CD14-positive monocyte (primary cell): ENCODE data around the gene PLOD2. TPM values are rescaled to one million over a fixed set of nuclear protein-coding genes. Genes with fewer than 3 reads are reported as not detected.

Experiments used
- DNase-seq, 3 donors: peaks; one replicate each; pipeline ENCODE4 v3.0.0-alpha.2; 2011 to 2022
- H2AFZ ChIP-seq: 2 replicates; pipeline ENCODE4 v1.6.0; 2012; ENCODE audit warnings: mild to moderate bottlenecking, low read depth, low read length, inconsistent platforms; ENCODE audit not compliant: insufficient read depth, poor library complexity, severe bottlenecking
- H3K27ac ChIP-seq, 2 donors: 1 replicate in 1 of 2; 2 replicates in 1 of 2; pipeline ENCODE4 v1.5.1; 2012 to 2013; ENCODE audit warnings: low read length in 2 of 2, control low read depth in 1 of 2, inconsistent platforms in 1 of 2, low read depth in 1 of 2, mild to moderate bottlenecking in 1 of 2
- H3K27me3 ChIP-seq, 2 donors: one replicate each; pipeline versions ENCODE4 v1.6.0 to v1.6.1; 2011 to 2013; ENCODE audit warnings: low read length in 2 of 2; ENCODE audit not compliant: control insufficient read depth in 2 of 2, insufficient read depth in 2 of 2
- H3K36me3 ChIP-seq, 2 donors: replicated peaks in 1 of 2; 1 replicate in 1 of 2; 2 replicates in 1 of 2; pipeline versions ENCODE4 v1.5.1 to v1.6.1; 2012 to 2013; ENCODE audit warnings: low read length in 2 of 2, control low read depth in 1 of 2, inconsistent platforms in 1 of 2, mild to moderate bottlenecking in 1 of 2; ENCODE audit not compliant: insufficient read depth in 2 of 2, control insufficient read depth in 1 of 2
- H3K4me1 ChIP-seq, 2 donors: 1 replicate in 1 of 2; 2 replicates in 1 of 2; pipeline versions ENCODE4 v1.5.1 to v1.6.1; 2012 to 2013; ENCODE audit warnings: low read length in 2 of 2, control low read depth in 1 of 2, inconsistent platforms in 1 of 2, mild to moderate bottlenecking in 1 of 2, moderate library complexity in 1 of 2; ENCODE audit not compliant: insufficient read depth in 2 of 2, control insufficient read depth in 1 of 2
- H3K4me2 ChIP-seq: replicated peaks from 2 replicates; pipeline ENCODE3; 2012; ENCODE audit warnings: low read length, moderate library complexity, mild to moderate bottlenecking; ENCODE audit not compliant: poor library complexity, severe bottlenecking; ENCODE audit errors: extremely low read depth
- H3K4me3 ChIP-seq, 3 experiments: fragments of 200-600 bp in 1 of 3; sonication (generic) in 1 of 3; replicated peaks in 1 of 3; 1 replicate in 2 of 3; 2 replicates in 1 of 3; pipeline ENCODE4 v1.5.1; 2011 to 2013; ENCODE audit warnings: low read length in 3 of 3, mild to moderate bottlenecking in 3 of 3, control low read depth in 2 of 3, low read depth in 2 of 3, inconsistent platforms in 1 of 3, moderate library complexity in 1 of 3
- H3K79me2 ChIP-seq: 2 replicates; pipeline ENCODE4 v1.6.0; 2012; ENCODE audit warnings: mild to moderate bottlenecking, control low read depth, inconsistent platforms, low read length, moderate library complexity; ENCODE audit not compliant: insufficient read depth
- H3K9ac ChIP-seq: 2 replicates; pipeline ENCODE4 v1.6.0; 2017; ENCODE audit warnings: low read length, mild to moderate bottlenecking; ENCODE audit not compliant: insufficient read depth, poor library complexity, severe bottlenecking
- H3K9me3 ChIP-seq, 2 donors: replicated peaks in 1 of 2; 1 replicate in 1 of 2; 2 replicates in 1 of 2; pipeline versions ENCODE4 v1.5.1 to v1.6.1; 2012 to 2013; ENCODE audit warnings: low read length in 2 of 2, control low read depth in 1 of 2; ENCODE audit not compliant: control insufficient read depth in 1 of 2, insufficient read depth in 1 of 2
- H4K20me1 ChIP-seq: 2 replicates; pipeline ENCODE4 v1.6.0; 2012; ENCODE audit warnings: mild to moderate bottlenecking, low read length, control low read depth, moderate library complexity; ENCODE audit not compliant: insufficient read depth
- H3K27ac Mint-ChIP-seq, 7 donors: one replicate each; pipeline ENCODE4 v1.8.0; 2020; ENCODE audit warnings: mild to moderate bottlenecking in 7 of 7, mixed read lengths in 7 of 7, moderate library complexity in 6 of 7, inconsistent platforms in 2 of 7
- H3K27me3 Mint-ChIP-seq, 3 donors: one replicate each; pipeline ENCODE4 v1.8.0; 2021 to 2022; ENCODE audit warnings: low read depth in 3 of 3, mild to moderate bottlenecking in 3 of 3, mixed read lengths in 3 of 3, moderate library complexity in 3 of 3, inconsistent platforms in 1 of 3
- H3K36me3 Mint-ChIP-seq, 2 donors: one replicate each; pipeline ENCODE4 v1.8.0; 2020; ENCODE audit warnings: mixed read lengths in 2 of 2, inconsistent platforms in 1 of 2, mild to moderate bottlenecking in 1 of 2
- H3K4me1 Mint-ChIP-seq: one replicate; pipeline ENCODE4 v1.8.0; 2020; ENCODE audit warnings: mild to moderate bottlenecking, mixed read lengths
- H3K4me3 Mint-ChIP-seq, 2 donors: one replicate each; pipeline ENCODE4 v1.8.0; 2020; ENCODE audit warnings: mild to moderate bottlenecking in 2 of 2, mixed read lengths in 2 of 2, moderate library complexity in 1 of 2
- H3K9me3 Mint-ChIP-seq, 7 donors: one replicate each; pipeline ENCODE4 v1.8.0; 2020 to 2022; ENCODE audit warnings: mixed read lengths in 7 of 7, mild to moderate bottlenecking in 6 of 7, moderate library complexity in 6 of 7, inconsistent platforms in 2 of 7
- CTCF ChIP-seq: fragments of 200-600 bp; IDR thresholded peaks from one replicate; pipeline ENCODE4 v1.8.0; 2022; ENCODE audit warnings: antibody characterized with exemption, mild to moderate bottlenecking
- WGBS: methylation state at CpG from one replicate; pipeline ENCODE4 v1.1.5; 2013; ENCODE audit warnings: missing lambda C conversion rate; ENCODE audit not compliant: insufficient coverage; 5-methylcytosine and 5-hydroxymethylcytosine counted together
- intact Hi-C, 2 donors: fragments of 100-400 bp; cut with micrococcal nuclease; formaldehyde crosslinking; loops; one replicate each; pipeline versions ENCODE4 v1.15.0 to v1.15.1; 2023
- polyA plus RNA-seq, 3 donors: library from polyadenylated mRNA; depleted of rRNA in 1 of 3; unstranded in 2 of 3; stranded (reverse) in 1 of 3; fragments of 300-500 nt in 2 of 3; fragments of >200 nt in 1 of 3; fragmentation: Illumina TruSeq in 2 of 3; gene quantifications; 1 replicate in 2 of 3; 2 replicates in 1 of 3; pipeline ENCODE4 v1.2.3, GENCODE V29; 2012 to 2021

PLOD2 gene
- polyA plus RNA-seq, 3 donors, result not detected

- no peaks in the 10 kb centered on the region for H3K9me3 ChIP-seq
- H3K79me2 ChIP-seq, result no peaks in the 10 kb centered on the region
- Mint-ChIP-seq H3K9me3 (peaks cover 0 to 3% (median 0%) of the 10 kb centered on the region in 7 donors), H3K27ac (no peak overlapping the region), H3K4me3 (no peak overlapping the region), H3K36me3 (no peaks in the 10 kb centered on the region), H3K4me1 (no peaks in the 10 kb centered on the region), H3K27me3 (no peaks in the 10 kb centered on the region)
- no CpG with 5 or more reads among the region's 2 CpGs for WGBS
- intact Hi-C loops, result no loop called here
- H2AFZ ChIP-seq, result no peak overlapping the region
- H3K9ac ChIP-seq, result no peak overlapping the region
- H3K27ac ChIP-seq, result no peak overlapping the region
- no peak overlapping the region for H3K4me3 ChIP-seq
- H3K4me1 ChIP-seq, result no peaks in the 10 kb centered on the region
- H3K36me3 ChIP-seq, result no peaks in the 10 kb centered on the region
- no peak for DNase-seq
- TF ChIP-seq CTCF, result no peak
- no peaks in the 10 kb centered on the region for H4K20me1 ChIP-seq
- H3K4me2 ChIP-seq, result no peak overlapping the region
- no peaks in the 10 kb centered on the region for H3K27me3 ChIP-seq
Observed at GRCh38 chr3:146090521-146090920, 70.5 kb downstream of the PLOD2 start.

GRCh38 chr3:146088840-146089239 lies 72.1 kb downstream of the PLOD2 start:
- no peaks in the 10 kb centered on the region for H3K9me3 ChIP-seq
- Mint-ChIP-seq H3K4me1 (no peaks in the 10 kb centered on the region), H3K4me3 (no peak overlapping the region), H3K27ac (no peak overlapping the region), H3K27me3 (no peaks in the 10 kb centered on the region), H3K9me3 (no peaks in the 10 kb centered on the region), H3K36me3 (no peaks in the 10 kb centered on the region)
- H3K9ac ChIP-seq, result no peak overlapping the region
- WGBS, result no CpG with 5 or more reads among the region's 2 CpGs
- H3K79me2 ChIP-seq, result no peaks in the 10 kb centered on the region
- no peaks in the 10 kb centered on the region for H3K36me3 ChIP-seq
- intact Hi-C loops, result no loop called here
- no peak overlapping the region for H3K4me3 ChIP-seq
- no peaks in the 10 kb centered on the region for H3K4me1 ChIP-seq
- no peaks in the 10 kb centered on the region for H4K20me1 ChIP-seq
- no peak overlapping the region for H2AFZ ChIP-seq
- no peaks in the 10 kb centered on the region for H3K27me3 ChIP-seq
- no peak overlapping the region for H3K4me2 ChIP-seq
- H3K27ac ChIP-seq, result no peak overlapping the region
- TF ChIP-seq CTCF, result no peak
- no peak for DNase-seq
